ENCODE results near the gene C10orf90.

C10orf90 gene, protein sequence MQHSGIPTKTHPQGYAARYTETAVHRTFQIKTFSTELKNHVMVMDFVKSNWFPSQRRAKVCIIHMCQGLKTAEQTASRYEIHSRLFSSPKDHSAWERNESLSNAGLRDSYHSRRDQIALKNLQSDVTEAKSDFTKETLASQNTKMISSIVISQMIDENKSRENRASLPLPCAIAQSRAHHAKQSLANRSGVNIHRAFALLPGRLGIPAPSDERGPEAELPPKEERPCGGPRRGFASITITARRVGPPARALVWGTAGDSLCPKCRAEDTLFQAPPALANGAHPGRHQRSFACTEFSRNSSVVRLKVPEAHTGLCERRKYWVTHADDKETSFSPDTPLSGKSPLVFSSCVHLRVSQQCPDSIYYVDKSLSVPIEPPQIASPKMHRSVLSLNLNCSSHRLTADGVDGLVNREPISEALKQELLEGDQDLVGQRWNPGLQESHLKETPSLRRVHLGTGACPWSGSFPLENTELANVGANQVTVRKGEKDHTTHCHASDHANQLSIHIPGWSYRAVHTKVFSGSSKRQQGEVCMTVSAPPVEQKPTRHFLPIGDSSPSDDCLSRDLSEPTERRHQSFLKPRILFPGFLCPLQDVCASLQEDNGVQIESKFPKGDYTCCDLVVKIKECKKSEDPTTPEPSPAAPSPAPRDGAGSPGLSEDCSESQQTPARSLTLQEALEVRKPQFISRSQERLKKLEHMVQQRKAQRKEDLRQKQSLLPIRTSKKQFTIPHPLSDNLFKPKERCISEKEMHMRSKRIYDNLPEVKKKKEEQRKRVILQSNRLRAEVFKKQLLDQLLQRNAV
- 0 reads per million in 2 donors for total RNA-seq

- DNase-seq: no peak
Observed at GRCh38 chr10:126670056-126670894, at the start of gene C10orf90. Gene C10orf90 (minus strand): TSS chr10:126670693. CDS start chr10:126670480, 213 bp downstream.

DNA sequence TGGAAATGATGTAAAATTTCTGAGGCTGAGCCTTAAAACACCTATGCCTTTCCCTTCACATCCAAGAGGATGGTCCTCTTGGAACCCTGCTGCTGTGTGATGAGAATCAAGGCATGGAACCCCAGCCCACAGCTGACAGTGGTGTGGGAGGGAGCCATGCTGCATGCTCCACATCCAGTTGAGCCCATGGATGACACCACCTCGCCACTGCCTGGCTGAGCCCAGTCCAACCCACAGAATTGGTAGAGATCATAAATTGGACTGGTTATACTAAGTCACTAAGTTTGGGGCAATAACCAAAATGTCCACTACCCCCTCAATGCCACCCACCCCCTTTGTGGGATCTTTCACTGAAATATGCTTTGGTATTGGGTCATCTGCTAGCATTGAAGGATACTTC is 45.9 kb upstream of the C10orf90 start:
- DNase-seq: no peak

GRCh38 chr10:126713594-126713993 is 43.1 kb upstream of the C10orf90 start:
- no peak for DNase-seq

DNA sequence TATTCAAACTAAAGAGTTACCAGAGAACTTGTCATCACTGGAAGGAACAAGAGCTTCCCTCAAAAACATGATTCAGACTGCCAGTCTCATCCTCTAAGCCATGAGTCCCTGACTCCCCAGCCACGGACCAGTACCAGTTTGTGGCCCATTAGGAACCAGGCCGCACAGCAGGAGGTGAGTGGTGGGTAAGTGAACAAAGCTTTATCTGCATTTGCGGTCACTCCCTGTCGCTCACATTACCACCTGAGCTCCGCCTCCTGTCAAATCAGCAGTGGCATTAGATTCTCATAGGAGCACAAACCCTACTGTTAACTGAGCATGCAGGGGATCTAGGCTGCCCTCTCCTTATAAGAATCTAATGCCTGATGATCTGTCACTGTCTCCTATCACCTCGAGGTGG is 42.2 kb upstream of the C10orf90 start:
- no peak for DNase-seq

- no peak for DNase-seq
Observed at GRCh38 chr10:126705951-126706565, 35.6 kb upstream of the C10orf90 start.

DNA sequence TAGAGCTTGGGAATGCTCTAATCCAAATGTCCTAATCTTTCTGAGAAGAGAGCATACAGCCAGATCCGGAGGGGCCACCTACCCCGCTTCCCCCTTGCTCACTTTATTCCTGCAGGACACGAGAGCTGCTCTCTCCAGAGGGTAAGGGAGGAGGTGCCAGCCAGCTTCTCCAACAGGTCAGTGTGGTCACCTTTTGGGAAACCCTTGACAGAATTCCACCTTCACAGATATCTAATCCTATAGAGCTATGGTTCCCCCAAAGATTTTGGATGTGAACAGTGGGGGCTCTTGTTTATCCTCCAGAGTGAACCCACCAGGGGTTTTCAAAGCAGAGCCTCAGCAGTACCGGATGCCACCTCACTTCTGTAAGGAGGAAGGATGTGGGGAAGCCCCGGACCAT is 34.6 kb upstream of the C10orf90 start:
- no peak for DNase-seq

- DNase-seq: no peak
Observed at GRCh38 chr10:126704649-126705048, 34.2 kb upstream of the C10orf90 start.

DNA sequence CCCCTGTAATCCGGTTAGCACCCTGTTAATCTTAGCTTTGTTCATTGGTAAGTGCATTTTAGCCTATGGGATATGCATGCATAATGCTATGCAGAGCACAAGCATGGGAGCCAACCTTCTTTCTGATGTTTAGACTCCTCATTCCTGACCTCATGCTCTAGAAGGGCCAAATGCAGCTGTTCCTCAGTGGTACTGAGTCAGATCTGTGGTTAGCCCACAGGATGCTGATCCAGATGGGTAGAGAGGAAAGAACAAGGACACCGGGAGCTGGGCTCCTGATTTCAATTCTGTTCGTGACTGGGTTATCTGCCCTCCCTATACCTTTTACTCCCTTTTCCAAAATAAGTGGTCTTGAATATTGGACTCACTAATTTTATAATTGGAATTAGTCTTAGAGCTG is 31.7 kb upstream of the C10orf90 start:
- no peak for DNase-seq

- DNase-seq: no peak
Observed at GRCh38 chr10:126701526-126701925, 31.0 kb upstream of the C10orf90 start.

DNA sequence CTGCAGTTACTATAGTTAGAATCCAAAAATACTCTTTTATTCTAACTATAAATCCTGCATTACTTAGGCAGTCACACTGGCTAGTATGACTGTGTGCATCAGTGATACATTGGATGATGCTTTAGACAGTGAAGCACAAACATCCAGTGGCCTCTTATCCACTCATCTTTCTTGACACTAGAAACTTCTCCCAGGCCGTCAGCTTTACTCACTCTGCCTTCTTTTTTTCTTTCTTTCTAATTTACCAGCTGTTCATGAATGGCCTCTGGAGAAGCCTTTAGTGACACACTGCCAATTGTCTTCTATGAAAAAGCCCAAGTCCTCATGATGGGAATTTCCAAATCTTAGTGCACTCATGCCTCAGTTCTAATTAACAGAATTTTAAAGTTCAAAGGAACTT is 26.2 kb upstream of the C10orf90 start:
- no peak for DNase-seq

GRCh38 chr10:126691456-126691855 is 21.0 kb upstream of the C10orf90 start:
- DNase-seq: no peak

- DNase-seq: no peak
Observed at GRCh38 chr10:126690534-126690933, 20.0 kb upstream of the C10orf90 start.

- DNase-seq: no peak
Observed at GRCh38 chr10:126689461-126689994, 19.0 kb upstream of the C10orf90 start.

- no peak for DNase-seq
Observed at GRCh38 chr10:126687121-126687606, 16.7 kb upstream of the C10orf90 start.

DNA sequence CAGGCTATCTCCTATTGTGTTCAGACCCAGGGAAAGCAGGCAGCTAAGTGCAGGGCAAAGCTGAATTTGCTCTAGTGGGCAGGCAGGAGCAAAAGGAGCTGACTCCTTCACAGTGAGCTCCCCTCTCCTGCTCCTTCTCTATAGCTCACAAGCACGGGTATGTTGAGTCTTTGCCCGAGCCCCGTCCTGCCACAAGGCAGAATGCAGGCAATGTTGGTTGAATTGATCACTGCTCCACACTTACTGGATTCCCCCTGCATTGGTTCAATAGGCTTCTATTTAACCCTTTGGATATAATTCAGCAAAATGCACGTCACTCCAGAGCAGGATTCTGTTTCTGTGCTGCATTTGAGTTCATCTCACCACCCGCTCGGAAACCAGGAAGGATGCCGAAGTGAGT is 16.2 kb upstream of the C10orf90 start:
- no peak for DNase-seq

DNA sequence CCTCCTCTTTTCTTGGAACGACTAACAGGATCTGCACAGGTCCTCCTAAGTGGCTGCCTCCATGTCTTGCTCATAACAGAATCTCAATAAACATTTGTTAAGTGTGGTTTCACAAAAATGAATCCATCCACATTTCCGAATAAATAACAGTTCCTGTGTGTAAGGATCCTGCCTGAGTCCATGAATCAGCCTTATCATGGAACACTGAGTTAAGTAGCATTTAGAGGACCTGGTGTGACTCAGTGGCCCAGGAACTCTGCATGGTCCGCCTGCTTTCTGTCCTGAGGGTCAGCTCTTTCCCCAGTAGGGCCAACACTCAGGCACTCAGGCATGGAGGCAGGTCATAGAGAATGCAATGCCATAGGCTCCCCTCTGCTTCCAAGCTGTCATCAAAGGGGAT is 15.8 kb upstream of the C10orf90 start:
- no peak for DNase-seq

GRCh38 chr10:126685756-126686155 is 15.3 kb upstream of the C10orf90 start:
- DNase-seq: no peak

DNA sequence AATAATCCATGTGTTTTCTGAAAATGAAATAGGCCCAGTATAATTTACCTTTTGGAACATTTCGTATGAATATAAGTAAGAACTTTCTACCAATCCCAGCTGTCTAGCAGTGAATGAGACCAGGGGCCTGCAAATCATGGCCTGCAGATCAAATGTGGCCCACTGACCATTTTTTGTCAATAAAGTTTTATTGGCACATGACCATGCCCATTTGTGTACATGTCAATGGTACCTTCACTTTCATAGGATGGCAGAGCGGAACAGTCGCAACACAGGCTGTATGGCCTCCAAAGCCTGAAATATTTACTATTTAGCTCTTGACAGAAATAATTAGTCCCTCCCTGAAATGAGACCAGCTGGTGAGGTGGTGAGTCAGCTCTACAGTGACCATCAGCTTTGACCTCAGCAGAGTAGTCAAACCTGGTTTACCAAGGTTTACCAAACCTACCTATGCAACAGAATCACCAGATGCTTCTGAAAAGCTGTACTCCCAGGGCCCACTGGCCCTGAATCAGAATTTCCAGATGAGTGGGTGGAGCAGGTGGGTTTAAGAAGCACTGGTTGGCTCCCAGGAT is 13.8 kb upstream of the C10orf90 start:
- DNase-seq: no peak

DNA sequence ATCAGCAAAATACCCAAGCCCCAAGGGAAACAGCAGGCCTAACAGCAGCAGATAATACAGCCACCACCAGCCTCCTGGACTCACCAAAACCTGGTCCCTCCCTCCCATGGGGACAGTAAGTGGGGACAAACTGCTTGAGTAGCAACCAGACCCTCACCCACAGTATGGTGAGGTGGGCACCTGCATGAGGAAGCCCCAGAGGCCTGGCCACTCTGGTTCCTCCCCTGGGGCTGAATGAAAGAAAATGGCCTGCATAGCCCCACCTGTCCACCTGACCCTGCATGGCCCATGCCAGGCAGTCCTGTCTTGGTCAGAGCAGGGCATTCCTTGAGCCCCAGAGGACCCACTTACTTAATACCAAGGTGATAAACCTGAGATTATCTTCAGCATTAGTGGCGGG is 13.0 kb upstream of the C10orf90 start:
- DNase-seq: no peak

GRCh38 chr10:126675656-126676438 is 5.4 kb upstream of the C10orf90 start:
- no peak for DNase-seq

All from T-helper 9 cell (primary cell).